SU-DHL-6 (cell line): ENCODE measurements around the gene TMEM184A.

ENCODE experiments used
- CTCF ChIP-seq: fragments of 200-600 bp; sonication (generic); IDR thresholded peaks from one replicate; pipeline ENCODE4 v1.5.1; 2017; ENCODE audit warnings: antibody characterized with exemption, mild to moderate bottlenecking, low read length, moderate library complexity; ENCODE audit not compliant: insufficient read depth, poor library complexity, severe bottlenecking
- EZH2phosphoT487 ChIP-seq: fragments of 200-600 bp; sonication (generic), shearing (Covaris generic); conservative IDR thresholded peaks from 2 replicates; pipeline ENCODE4 v1.6.1; 2018; ENCODE audit warnings: mild to moderate bottlenecking, antibody characterized with exemption, low read length, moderate library complexity, mixed read lengths

GRCh38 chr7:1496531-1497292 lies 59.3 kb downstream of the TMEM184A start:
- TF ChIP-seq EZH2phosphoT487 = no peak
- TF ChIP-seq CTCF = no peak
